ENCODE measurements around the gene YTHDF2. TPM values are rescaled to one million over a fixed set of nuclear protein-coding genes. Genes with fewer than 3 reads are reported as not detected.
"Not testable (repeated sequence)": the region's sequence is repeated elsewhere in the genome, so short reads cannot be mapped to it uniquely, and the experiment has no call there.

YTHDF2 gene
- total RNA-seq, 1 donor = 64.2 TPM

DNA sequence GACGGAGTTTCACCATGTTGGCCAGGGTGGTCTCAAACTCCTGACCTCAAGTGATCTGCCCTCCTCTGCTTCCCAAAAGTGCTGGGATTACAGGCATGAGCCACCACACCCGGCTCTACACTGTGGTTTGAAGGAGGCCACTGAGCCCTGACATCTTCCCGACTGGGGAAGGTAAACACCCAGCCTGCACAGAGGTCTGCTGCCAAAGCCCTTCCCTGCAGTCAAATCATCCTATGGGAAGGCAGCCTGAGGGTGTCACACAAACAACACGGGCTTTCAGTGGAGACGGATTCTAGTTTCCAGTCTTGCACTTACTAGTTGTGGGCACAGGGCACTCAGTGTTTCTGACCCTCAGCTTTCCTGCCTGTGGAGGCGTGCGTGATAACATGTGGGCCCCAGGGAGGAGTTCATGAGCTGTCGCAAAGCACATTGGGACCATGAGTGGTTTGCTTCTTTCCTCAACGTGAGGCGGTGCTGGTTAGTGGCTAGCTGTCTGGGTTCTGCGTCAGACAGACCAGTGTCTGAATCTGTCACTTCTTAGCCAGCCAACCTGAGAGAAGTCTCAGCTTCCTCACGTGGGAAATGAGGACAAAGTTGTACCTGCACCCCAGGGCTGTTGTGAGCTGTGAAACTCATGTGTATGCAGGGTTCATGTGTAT, 53.8 kb downstream of the YTHDF2 start:
- no peak for DNase-seq (ENCODE audit: low read depth)
- TF ChIP-seq, protein P1, sequence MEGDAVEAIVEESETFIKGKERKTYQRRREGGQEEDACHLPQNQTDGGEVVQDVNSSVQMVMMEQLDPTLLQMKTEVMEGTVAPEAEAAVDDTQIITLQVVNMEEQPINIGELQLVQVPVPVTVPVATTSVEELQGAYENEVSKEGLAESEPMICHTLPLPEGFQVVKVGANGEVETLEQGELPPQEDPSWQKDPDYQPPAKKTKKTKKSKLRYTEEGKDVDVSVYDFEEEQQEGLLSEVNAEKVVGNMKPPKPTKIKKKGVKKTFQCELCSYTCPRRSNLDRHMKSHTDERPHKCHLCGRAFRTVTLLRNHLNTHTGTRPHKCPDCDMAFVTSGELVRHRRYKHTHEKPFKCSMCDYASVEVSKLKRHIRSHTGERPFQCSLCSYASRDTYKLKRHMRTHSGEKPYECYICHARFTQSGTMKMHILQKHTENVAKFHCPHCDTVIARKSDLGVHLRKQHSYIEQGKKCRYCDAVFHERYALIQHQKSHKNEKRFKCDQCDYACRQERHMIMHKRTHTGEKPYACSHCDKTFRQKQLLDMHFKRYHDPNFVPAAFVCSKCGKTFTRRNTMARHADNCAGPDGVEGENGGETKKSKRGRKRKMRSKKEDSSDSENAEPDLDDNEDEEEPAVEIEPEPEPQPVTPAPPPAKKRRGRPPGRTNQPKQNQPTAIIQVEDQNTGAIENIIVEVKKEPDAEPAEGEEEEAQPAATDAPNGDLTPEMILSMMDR (IDR thresholded peaks at IDR 0.05; ENCODE audit: insufficient read depth, low read length) = no peak
- no peak overlapping the region for H3K4me3 ChIP-seq (ENCODE audit: low read depth, low read length)

DNA sequence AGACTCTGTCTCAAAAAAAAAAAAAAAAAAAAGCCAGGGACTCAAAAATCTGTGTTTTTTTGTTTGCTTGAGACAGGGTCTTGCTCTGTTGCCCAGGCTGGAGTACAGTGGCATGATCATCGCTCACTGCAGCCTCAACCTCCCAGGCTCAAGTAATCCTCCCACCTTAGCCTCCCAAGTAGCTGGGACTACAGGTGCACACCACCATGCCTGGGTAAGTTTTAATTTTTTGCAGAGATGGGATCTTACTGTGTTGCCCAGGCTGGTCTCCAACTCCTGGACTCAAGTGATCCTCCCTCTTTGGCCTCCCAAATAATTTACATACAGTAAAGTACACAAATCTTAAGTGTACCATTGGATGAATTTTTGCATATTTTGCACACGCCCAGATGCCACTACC, 55.2 kb downstream of the YTHDF2 start:
- H3K4me3 ChIP-seq (ENCODE audit: low read depth, low read length); DNase-seq (ENCODE audit: low read depth): not testable (repeated sequence)

DNA sequence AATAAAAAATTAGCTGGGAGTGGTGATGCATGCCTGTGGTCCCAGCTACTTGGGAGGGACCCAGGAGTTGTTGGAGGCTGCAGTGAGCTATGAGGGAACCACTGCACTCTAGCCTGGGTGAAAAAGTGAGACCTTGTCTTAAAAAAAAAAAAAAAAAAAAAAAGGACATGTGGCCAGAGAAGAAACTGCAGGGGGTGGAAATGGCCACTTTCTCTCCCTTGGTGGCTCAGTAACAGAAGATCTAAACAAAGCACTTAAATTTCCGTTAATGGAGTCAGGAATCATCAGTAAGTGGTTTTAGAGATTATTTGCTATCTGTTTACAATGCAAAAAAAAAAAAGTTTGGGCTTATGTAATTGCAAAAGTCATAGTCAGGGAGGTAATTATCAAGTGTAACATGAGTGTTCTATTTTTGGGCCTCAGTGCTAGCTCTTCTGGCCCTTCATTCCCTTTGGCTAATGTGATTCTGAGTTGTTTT, 55.9 kb downstream of the YTHDF2 start:
- no peak overlapping the region for H3K4me3 ChIP-seq (ENCODE audit: low read depth, low read length)
- TF ChIP-seq, protein P1 (IDR thresholded peaks at IDR 0.05; ENCODE audit: insufficient read depth, low read length) = no peak
- DNase-seq (ENCODE audit: low read depth) = no peak

DNA sequence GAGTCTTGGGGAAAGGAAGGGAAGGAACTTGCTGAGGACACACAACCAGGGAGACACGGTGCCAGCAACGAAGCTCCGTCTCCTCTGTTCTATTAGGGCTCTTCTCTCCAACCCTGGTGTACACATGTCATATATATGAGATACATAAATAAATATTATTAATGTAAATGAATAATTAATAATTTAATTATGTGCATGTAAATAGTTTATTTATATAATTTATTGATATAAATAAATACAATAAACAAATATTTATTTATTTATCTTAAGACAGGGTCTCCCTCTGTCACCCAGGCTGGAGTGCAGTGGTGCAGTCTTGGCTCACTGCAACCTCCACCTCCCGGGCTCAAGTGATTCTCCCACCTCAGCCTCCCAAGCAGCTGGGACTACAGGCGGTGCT, 57.8 kb downstream of the YTHDF2 start:
- not testable (repeated sequence) for DNase-seq (ENCODE audit: low read depth); H3K4me3 ChIP-seq (ENCODE audit: low read depth, low read length)

DNA sequence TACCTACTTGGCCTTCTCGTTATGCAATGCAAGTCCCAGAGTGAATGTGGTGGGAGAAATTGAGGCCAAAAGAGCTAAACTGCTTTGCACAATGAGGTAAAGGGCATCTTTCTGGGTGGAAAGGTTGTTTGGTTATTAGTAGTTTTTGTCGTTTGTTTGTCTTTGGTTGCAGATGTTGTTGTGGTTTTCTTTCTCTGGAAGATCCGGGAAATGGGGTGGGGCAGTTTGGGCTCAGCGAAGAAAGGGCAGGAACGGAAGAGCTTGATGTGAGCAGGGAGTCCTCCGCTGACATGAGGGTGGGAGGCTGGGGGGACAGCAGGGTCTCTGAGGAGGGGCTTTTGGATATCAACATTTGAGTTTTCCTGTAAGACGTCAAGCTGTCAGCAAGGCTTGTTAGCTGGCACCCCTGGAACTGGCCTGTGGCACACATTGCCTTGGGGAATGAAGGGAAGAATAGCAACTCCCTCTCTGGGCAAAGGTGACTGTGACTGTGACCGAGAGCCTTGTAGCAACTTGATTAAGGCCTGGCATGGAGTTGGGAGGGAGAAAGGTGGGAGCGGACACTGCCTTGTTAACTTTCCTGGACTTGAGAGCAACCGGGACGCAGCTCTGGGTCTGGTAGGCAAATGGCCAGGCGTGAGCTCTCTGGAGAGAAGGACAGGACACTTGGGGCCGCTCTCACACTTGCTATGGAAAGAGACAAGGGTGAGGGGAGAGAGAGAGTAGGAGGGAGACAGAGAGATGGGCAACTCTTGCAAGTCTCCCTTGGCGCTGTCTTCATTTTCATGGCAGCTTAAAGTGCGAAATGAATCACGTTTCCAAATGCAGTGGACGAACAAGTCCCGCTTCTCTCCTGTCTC, 59.8 kb downstream of the YTHDF2 start:
- TF ChIP-seq, protein P1 (IDR thresholded peaks at IDR 0.05; ENCODE audit: insufficient read depth, low read length) = no peak
- H3K4me3 ChIP-seq (ENCODE audit: low read depth, low read length) = no peak overlapping the region
- no peak for DNase-seq (ENCODE audit: low read depth)

DNA sequence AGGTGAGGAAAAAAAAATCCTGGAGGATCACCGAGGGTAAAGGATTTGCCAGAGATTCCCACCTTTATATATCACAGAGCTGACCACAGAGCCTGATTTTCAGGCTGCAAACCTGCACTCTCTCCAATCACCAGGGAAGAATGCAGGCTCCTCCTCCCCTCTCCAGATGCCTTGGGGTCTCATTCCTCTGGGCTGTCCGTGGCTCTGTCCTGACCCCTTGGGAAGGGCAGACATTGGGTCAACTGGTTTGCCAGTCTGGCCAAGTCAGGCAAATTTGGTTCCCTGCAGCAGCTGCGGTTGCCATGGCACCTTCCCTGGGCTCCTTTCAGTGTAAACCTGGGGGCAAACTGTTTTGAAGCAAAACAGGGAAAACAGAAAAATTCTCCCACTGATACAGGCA, 63.6 kb downstream of the YTHDF2 start:
- DNase-seq (ENCODE audit: low read depth) = no peak
- TF ChIP-seq, protein P1 (IDR thresholded peaks at IDR 0.05; ENCODE audit: insufficient read depth, low read length) = no peak
- no peak overlapping the region for H3K4me3 ChIP-seq (ENCODE audit: low read depth, low read length)

DNA sequence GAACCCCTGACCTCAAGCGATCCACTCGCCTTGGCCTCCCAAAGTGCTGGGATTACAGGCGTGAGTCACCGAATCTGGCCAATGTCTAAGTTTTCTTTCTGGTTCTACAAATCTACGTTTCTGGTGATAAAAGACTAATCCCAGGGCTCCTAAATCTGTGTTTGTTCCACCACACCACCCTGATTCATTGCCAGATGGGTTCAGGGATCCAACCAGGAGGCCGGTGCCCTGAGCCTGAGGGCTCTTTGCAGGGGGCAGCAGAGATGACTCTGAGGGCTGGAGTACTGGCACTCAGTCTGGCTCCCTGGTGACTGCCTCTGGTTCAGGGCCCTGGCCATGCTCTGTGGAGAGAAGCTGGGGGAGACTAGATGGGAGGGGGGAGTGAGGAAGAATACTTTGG, 64.7 kb downstream of the YTHDF2 start:
- no peak for DNase-seq (ENCODE audit: low read depth)
- no peak overlapping the region for H3K4me3 ChIP-seq (ENCODE audit: low read depth, low read length)
- TF ChIP-seq, protein P1 (IDR thresholded peaks at IDR 0.05; ENCODE audit: insufficient read depth, low read length) = no peak

All from fibroblast of the aortic adventitia (primary cell).